ENCODE data around the gene CPA5.

- TF ChIP-seq MAX (IDR thresholded peaks at IDR 0.05; ENCODE audit: insufficient read depth, insufficient read length) (no peak), CTCF (IDR thresholded peaks at IDR 0.05; ENCODE audit: extremely low read depth in 1 of 2, insufficient read depth in 1 of 2, low read depth in 1 of 2, low read length in 2 of 2) (no peak), EZH2 (IDR thresholded peaks at IDR 0.05; ENCODE audit: borderline replicate concordance, low read depth, low read length, severe bottlenecking) (no peak), POLR2A (IDR thresholded peaks at IDR 0.05; ENCODE audit: low read depth, low read length) (no peak)
Observed at GRCh38 chr7:130322615-130323014, 22.0 kb upstream of the CPA5 start.
